Suprapubic skin (tissue), 4 donors: ENCODE data around the gene SORCS3. TPM values are rescaled to one million over a fixed set of nuclear protein-coding genes. Genes with fewer than 3 reads are reported as not detected.

Source experiments
- DNase-seq, 2 donors: peaks; one replicate each; pipeline ENCODE4 v3.0.0-alpha.2; 2019; ENCODE audit warnings: low spot score in 2 of 2
- H3K27ac ChIP-seq: fragments of 200-600 bp; sonication (generic); one replicate; pipeline ENCODE4 v1.5.1; 2019
- H3K27me3 ChIP-seq: fragments of 200-600 bp; sonication (generic); one replicate; pipeline ENCODE4 v1.5.1; 2019
- H3K36me3 ChIP-seq: fragments of 200-600 bp; sonication (generic); one replicate; pipeline ENCODE4 v1.5.1; 2019
- H3K4me1 ChIP-seq: fragments of 200-600 bp; sonication (generic); one replicate; pipeline ENCODE4 v1.5.1; 2019
- H3K4me3 ChIP-seq: fragments of 200-600 bp; sonication (generic); one replicate; pipeline ENCODE4 v1.5.1; 2019; ENCODE audit warnings: mild to moderate bottlenecking
- H3K9me3 ChIP-seq: fragments of 200-600 bp; sonication (generic); one replicate; pipeline ENCODE4 v1.5.1; 2019
- EP300 ChIP-seq: sonication (generic); formaldehyde crosslinking; IDR thresholded peaks from one replicate; pipeline ENCODE4 v1.6.1; 2017; ENCODE audit warnings: antibody characterized with exemption
- POLR2A ChIP-seq, 2 donors: fragments of 450-650 bp; IDR thresholded peaks; one replicate each; pipeline ENCODE4 v1.6.1; 2017; ENCODE audit warnings: antibody characterized with exemption in 2 of 2, mild to moderate bottlenecking in 2 of 2, moderate library complexity in 2 of 2
- POLR2AphosphoS5 ChIP-seq, 3 donors: sonication (generic); formaldehyde crosslinking; IDR thresholded peaks; one replicate each; pipeline ENCODE4 v1.6.1; 2017; ENCODE audit warnings: antibody characterized with exemption in 3 of 3
- WGBS: methylation state at CpG from one replicate; pipeline ENCODE4 v1.1.5; 2018; 5-methylcytosine and 5-hydroxymethylcytosine counted together
- total RNA-seq, 4 donors: library from RNA; depleted of rRNA; stranded (reverse); fragments of >200 nt; gene quantifications; one replicate each; pipeline ENCODE4 v1.1.0, GENCODE V29; 2016
- TF ChIP-seq, protein P1 (sequence below), 2 donors: fragments of 200-600 bp in 1 of 2; fragments of 450-650 bp in 1 of 2; sonication (generic) in 1 of 2; IDR thresholded peaks; one replicate each; pipeline ENCODE4 v1.5.1; 2016 to 2019; ENCODE audit warnings: antibody characterized with exemption in 2 of 2, mild to moderate bottlenecking in 1 of 2, moderate library complexity in 1 of 2

Gene SORCS3
- total RNA-seq, 4 donors from 2014 or later = 0.16 to 0.19 (median 0.18) TPM

DNA sequence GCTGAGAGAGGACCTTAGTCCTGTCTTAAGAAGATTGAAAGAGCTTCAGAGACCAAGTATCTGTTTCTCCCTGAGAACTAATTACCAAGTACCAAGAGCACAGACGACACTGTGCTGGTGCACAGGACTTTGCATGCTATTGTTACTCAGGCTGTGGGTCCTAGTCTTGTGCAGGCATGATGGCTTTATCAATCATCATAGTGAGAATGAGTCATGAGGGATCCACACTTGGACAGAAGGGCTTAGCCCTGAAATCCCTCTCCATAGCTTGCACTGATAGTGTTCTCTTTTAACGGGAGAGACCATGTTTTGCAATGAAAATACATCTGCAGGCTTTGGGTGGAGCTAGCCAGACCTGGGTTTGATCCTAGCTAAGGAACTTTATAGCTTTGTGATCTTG is 93.3 kb downstream of the SORCS3 start:
- WGBS = 14% methylated on average over 2 of the region's 2 CpGs
- no peak overlapping the region for H3K27ac ChIP-seq

DNA sequence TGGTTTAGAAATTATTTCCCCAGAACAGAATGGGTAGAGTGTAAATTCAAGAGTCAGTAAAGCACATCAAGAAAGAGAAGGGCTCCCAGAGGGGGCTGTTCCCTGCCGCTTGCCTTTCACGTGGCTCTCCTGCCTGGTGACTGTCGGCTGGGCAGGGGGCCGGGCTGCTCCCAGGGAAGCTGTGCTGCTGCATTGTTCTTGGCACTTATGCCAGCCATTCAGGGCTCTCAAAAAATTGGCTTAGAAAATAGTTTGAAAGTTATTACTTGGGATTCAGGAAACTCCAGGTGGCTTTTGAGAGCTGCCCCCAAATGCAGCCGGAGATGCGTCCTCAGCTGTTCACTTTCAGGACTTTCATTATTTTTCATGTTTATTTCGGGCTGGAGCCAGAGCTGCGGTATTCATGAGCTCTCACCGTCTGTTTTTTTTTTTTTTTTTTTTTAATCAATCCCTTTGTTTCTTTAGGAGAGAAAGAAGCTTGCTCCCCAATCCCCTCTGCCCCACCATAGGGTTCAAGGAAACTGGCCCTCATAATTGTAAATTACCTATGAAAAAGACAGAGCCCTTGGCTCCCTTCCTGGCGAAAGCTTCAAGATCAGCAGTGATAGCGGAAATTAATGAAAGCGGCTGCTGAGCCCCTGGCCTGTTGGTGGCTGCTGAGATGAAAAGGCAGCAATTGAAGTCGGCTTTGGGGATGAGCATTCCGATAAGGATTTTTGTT is 94.1 kb downstream of the SORCS3 start:
- no peak for TF ChIP-seq EP300
- TF ChIP-seq POLR2A (IDR thresholded peaks at IDR 0.05) = no peak
- TF ChIP-seq, protein P1, sequence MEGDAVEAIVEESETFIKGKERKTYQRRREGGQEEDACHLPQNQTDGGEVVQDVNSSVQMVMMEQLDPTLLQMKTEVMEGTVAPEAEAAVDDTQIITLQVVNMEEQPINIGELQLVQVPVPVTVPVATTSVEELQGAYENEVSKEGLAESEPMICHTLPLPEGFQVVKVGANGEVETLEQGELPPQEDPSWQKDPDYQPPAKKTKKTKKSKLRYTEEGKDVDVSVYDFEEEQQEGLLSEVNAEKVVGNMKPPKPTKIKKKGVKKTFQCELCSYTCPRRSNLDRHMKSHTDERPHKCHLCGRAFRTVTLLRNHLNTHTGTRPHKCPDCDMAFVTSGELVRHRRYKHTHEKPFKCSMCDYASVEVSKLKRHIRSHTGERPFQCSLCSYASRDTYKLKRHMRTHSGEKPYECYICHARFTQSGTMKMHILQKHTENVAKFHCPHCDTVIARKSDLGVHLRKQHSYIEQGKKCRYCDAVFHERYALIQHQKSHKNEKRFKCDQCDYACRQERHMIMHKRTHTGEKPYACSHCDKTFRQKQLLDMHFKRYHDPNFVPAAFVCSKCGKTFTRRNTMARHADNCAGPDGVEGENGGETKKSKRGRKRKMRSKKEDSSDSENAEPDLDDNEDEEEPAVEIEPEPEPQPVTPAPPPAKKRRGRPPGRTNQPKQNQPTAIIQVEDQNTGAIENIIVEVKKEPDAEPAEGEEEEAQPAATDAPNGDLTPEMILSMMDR (IDR thresholded peaks at IDR 0.05) = no peak
- no peak for TF ChIP-seq POLR2AphosphoS5 (IDR thresholded peaks at IDR 0.05)
- H3K27me3 ChIP-seq = no peaks in the 10 kb centered on the region
- DNase-seq = no peak
- no peak overlapping the region for H3K4me3 ChIP-seq
- H3K9me3 ChIP-seq = no peaks in the 10 kb centered on the region
- H3K27ac ChIP-seq = no peak overlapping the region
- H3K4me1 ChIP-seq = peaks cover 7% of the 10 kb centered on the region
- WGBS = 46% methylated on average over 14 of the region's 14 CpGs
- H3K36me3 ChIP-seq = no peaks in the 10 kb centered on the region

More for the DNA sequence above, 93.3 kb downstream of the SORCS3 start:
- no peak for TF ChIP-seq POLR2A (IDR thresholded peaks at IDR 0.05)
- no peak for TF ChIP-seq POLR2AphosphoS5 (IDR thresholded peaks at IDR 0.05)
- TF ChIP-seq, protein P1 (IDR thresholded peaks at IDR 0.05) = no peak
- no peak for TF ChIP-seq EP300
- H3K27me3 ChIP-seq = no peaks in the 10 kb centered on the region
- peaks cover 7% of the 10 kb centered on the region for H3K4me1 ChIP-seq
- no peak overlapping the region for H3K4me3 ChIP-seq
- H3K9me3 ChIP-seq = no peaks in the 10 kb centered on the region
- H3K36me3 ChIP-seq = no peaks in the 10 kb centered on the region
- DNase-seq = no peak

DNA sequence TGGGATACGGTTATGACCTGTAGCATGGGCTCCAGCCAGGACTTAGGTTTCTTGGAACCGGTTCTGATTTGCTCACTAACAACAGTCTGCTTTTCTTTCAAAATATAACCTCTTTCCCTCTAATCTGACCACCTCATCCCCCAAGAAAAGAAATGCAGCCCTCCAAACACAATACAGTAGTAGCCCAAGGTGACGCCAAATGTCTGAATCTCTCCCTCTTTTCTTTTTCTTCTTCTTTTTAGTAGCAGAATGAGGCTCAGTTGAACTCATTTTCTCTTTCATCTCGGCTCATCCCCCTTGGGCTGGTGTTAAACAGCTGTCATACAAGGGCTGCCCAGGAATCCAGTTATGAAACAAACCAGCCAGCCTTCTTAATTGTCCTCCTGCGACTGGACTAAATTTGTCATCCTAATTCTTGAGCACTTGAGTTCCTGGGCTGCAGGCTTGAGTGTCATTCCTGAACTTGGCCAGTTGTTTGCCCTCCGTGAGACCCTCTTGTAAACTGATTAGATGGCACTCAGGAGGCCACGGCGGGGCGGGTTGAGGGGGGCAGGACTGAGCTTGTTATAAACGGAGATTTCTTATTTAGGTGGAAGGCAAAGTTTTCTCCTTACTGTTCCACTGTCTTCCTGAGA is 94.8 kb downstream of the SORCS3 start:
- Histone ChIP-seq H3K36me3 (no peaks in the 10 kb centered on the region), H3K4me3 (no peak overlapping the region), H3K27ac (no peak overlapping the region), H3K9me3 (no peaks in the 10 kb centered on the region), H3K27me3 (no peaks in the 10 kb centered on the region), H3K4me1 (peaks cover 7% of the 10 kb centered on the region)
- WGBS = 19% methylated on average over 10 of the region's 10 CpGs
- TF ChIP-seq, protein P1 (IDR thresholded peaks at IDR 0.05) = no peak
- TF ChIP-seq POLR2A (IDR thresholded peaks at IDR 0.05) (no peak), EP300 (no peak), POLR2AphosphoS5 (IDR thresholded peaks at IDR 0.05) (no peak)
- no peak for DNase-seq

DNA sequence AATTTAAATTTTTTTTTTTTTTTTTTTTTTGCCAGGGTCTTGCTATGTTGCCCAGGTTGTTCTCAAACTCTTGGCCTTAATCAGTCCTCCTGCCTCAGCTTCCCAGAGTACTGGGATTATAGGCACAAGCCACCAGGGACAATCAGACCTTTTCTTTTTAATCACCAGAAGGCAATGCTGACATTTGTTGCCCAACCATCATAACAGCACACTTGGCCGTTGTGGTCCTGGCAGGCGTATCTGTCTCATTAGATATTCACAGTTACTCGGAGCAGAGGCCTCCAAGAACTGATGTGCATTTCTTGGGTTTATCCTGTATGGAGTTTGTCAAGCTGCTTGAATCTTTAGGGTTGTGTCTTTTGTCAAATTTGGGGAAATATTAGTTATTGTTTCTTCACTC is 100.0 kb downstream of the SORCS3 start:
- Histone ChIP-seq H3K4me1 (no peaks in the 10 kb centered on the region), H3K9me3 (no peaks in the 10 kb centered on the region), H3K27ac (no peak overlapping the region), H3K4me3 (no peak overlapping the region), H3K36me3 (no peaks in the 10 kb centered on the region), H3K27me3 (no peaks in the 10 kb centered on the region)
- 74% methylated on average over 3 of the region's 3 CpGs for WGBS
- no peak for TF ChIP-seq POLR2A (IDR thresholded peaks at IDR 0.05)
- TF ChIP-seq EP300 = no peak
- TF ChIP-seq, protein P1 (IDR thresholded peaks at IDR 0.05) = no peak
- no peak for TF ChIP-seq POLR2AphosphoS5 (IDR thresholded peaks at IDR 0.05)
- no peak for DNase-seq

DNA sequence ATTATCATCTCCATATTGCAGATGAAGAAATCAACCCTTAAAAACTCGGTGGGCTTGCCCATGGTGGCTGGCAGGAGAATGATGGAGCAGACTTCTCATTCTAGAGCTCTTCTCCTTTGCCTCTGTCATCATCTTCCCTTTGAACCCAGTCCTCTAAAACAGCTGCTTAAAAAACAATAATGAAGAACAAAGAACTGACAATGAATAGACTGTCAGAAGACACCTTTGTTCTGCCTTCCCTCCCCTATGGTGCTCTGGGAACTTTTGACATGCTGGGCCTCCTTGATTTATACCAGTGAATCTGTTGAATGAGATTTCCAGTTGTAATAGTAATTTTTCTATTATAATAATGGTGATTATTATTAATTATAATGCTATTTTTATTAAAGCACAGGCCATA is 103.0 kb downstream of the SORCS3 start:
- DNase-seq = no peak

More for the DNA sequence above, 103.0 kb downstream of the SORCS3 start:
- H3K27me3 ChIP-seq = peaks cover 3% of the 10 kb centered on the region
- TF ChIP-seq POLR2AphosphoS5 (IDR thresholded peaks at IDR 0.05) = no peak
- H3K9me3 ChIP-seq = no peaks in the 10 kb centered on the region
- no peak overlapping the region for H3K4me3 ChIP-seq
- no peaks in the 10 kb centered on the region for H3K36me3 ChIP-seq
- 64% methylated on average over 1 of the region's 1 CpG for WGBS
- H3K27ac ChIP-seq = no peak overlapping the region
- H3K4me1 ChIP-seq = no peaks in the 10 kb centered on the region
